DLD1 (cell line): ENCODE results near the gene ZNF579.
"Not testable (repeated sequence)": the region's sequence is repeated elsewhere in the genome, so short reads cannot be mapped to it uniquely, and the experiment has no call there.

Experiments used
- in situ Hi-C: cut with HindIII; loops from 2 replicates; pipeline ENCODE4 v1.10.0; 2017; ENCODE audit warnings: low sequenced_read_pairs

ZNF579 gene

DNA sequence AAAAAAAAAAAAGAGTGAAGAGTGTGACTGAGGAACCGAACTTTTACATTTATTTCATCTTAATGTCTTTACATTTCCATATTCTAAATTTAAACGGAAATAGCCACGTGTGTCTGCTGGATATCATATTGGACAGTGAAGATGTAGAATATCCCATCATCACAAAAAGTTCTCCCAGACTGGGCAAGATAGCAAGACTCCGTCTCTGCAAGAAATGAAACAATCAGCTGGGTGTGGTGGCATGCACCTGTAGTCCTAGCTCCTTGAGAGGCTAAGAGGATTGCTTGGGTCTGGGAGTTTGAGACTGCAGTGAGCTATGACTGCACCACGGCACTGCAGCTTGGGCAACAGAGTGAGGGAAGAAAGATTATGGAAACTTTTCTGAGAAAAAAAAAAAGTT lies 3.9 kb downstream of the ZNF579 start:
- in situ Hi-C loops = no loop called here

- in situ Hi-C loops = not testable (repeated sequence)
These were observed 6.7 kb downstream of the ZNF579 start for GRCh38 chr19:55573929-55574328.

- in situ Hi-C loops = not testable (repeated sequence)
These were observed 11.2 kb downstream of the ZNF579 start for GRCh38 chr19:55569477-55569876.

- in situ Hi-C loops = no loop called here
These were observed 12.8 kb downstream of the ZNF579 start for GRCh38 chr19:55567708-55568328.

GRCh38 chr19:55566823-55567222 lies 13.8 kb downstream of the ZNF579 start:
- in situ Hi-C loops = no loop called here

DNA sequence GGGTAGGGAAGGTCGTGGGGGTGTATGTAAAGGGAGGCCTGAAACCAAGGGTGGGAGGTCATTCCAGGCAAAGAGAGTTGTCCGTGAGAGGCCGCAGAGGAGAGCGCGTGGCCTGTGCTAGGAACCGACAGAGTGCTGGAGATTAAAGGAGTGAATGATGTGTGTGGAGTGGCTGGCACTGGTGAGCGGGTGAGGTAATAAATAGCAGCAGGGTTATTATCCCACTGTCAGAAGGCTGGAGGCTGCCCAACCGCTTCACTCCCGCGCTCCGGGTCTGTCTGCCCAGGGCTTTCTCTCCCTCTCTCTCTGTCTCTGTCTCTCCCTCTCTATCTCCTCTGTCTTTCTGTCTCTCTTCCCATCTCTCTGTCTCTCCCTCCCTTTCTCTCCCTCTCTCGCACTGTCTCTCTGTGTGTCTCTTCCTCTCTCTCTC lies 17.4 kb downstream of the ZNF579 start:
- in situ Hi-C loops = no loop called here

GRCh38 chr19:55559684-55560083 lies 21.0 kb downstream of the ZNF579 start:
- in situ Hi-C loops = no loop called here

- in situ Hi-C loops = no loop called here
These were observed 25.9 kb downstream of the ZNF579 start for GRCh38 chr19:55554741-55555152.

- in situ Hi-C loops = no loop called here
These were observed 26.3 kb downstream of the ZNF579 start for GRCh38 chr19:55554302-55554701.

GRCh38 chr19:55553217-55554182 lies 27.1 kb downstream of the ZNF579 start:
- in situ Hi-C loops = no loop called here

- in situ Hi-C loops = no loop called here
These were observed 28.0 kb downstream of the ZNF579 start for GRCh38 chr19:55552620-55553019.

- in situ Hi-C loops = no loop called here
These were observed 28.4 kb downstream of the ZNF579 start for GRCh38 chr19:55552206-55552605.

GRCh38 chr19:55550321-55550650 lies 30.4 kb downstream of the ZNF579 start:
- in situ Hi-C loops = no loop called here

DNA sequence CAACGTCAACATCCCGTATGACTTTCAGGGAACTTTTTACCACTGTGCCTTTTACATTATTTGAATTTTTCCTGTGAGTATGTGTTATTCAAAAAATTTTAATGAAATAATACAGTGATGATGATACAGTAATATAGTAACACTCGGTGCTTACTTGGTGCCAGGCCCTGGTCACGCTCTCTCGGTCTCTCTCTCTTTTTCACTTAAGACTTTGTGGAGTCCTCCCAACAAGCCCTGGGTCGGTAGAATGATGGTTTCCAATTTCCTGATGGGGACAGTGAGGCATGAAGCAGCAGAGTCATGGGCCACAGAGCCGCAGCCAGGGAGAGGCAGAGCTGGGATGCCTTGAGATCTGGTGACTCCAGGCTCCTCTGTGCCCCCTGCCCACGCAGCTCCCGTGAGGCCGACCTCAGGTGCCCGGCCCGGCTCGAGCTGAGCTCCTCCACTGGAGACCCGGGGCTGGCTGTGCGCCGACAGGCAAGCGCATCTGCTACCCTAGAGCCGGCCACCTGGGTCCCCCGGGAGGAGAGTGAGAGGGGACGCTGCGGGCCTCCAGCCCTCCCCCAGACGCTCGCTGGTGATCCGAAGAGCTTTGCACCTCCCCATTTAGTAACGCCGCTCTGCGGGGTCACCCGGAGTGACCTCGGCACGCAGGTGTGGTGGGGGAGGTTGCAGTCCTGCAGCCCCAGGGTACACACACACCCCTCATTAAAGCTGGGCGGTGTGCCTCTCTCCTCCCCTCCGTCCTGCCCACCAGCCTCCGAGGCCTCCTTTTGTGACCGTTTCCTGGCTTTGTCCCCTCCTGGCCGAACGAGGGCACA lies 30.9 kb downstream of the ZNF579 start:
- in situ Hi-C loops = no loop called here

DNA sequence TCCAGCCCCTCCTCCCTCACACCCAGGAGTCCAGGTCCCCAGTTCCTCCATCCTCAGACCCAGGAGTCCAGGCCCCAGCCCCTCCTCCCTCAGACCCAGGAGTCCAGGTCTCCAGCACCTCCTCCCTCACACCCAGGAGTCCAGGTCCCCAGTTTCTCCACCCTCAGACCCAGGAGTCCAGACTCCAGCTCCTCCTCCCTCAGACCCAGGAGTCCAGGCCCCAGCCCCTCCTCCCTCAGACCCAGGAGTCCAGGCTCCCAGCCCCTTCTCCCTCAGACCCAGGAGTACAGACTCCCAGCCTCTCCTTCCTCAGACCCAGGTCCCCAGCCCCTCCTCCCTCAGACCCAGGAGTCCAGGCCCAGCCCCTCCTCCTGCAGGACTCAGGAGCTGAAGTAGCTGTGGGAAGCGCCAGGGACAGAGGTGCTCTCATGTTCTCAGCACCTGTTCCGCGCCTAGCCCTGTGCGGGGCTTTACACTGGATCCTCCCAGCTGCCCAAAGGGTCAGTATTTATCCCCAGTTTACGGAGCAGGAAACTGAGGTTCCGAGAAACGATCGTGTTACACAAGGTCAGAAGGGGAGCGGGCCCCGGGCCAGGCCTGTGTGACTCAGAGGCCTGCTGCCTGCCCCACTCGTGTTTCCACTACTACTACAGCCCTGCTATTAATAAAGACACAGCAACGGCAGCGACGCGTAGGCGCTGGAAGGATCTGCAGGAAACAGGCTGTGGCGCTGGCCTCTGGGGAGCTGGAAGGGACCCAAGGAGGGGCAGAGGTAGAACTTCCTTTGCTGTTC lies 33.6 kb downstream of the ZNF579 start:
- in situ Hi-C loops = no loop called here

- in situ Hi-C loops = no loop called here
These were observed 34.6 kb downstream of the ZNF579 start for GRCh38 chr19:55546011-55546410.

- in situ Hi-C loops = no loop called here
These were observed 35.2 kb downstream of the ZNF579 start, which contains the start of gene SBK3 for GRCh38 chr19:55545443-55545842. Gene SBK3, minus strand, starts transcription at chr19:55545543. Its CDS starts 0 bp downstream, at chr19:55545543.

GRCh38 chr19:55544776-55545439 lies 35.7 kb downstream of the ZNF579 start:
- in situ Hi-C loops = no loop called here

DNA sequence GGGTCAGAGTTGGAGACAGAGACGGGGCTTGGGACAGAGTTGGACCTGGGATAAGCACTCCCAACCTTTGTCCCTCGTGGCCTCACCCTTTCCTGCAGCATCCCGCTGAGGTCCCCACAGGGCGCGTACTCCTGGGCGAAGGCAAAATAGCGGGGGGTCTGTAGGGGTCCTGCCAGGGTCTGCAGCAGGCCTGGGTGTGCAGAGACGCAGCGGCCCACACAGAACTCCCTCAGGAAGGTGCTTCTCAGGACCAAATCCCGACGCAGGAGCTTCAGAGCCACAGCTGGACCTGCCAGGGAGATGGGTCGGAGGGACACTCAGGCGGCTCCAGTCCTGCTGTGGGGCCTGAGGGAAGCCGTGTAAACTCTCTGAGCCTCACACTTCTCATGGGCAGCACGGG lies 36.6 kb downstream of the ZNF579 start:
- in situ Hi-C loops = no loop called here

GRCh38 chr19:55543567-55543966 lies 37.1 kb downstream of the ZNF579 start:
- in situ Hi-C loops = no loop called here
